IMR-90 (cell line): ENCODE measurements around the gene PTK6. TPM values are rescaled to one million over a fixed set of nuclear protein-coding genes. Genes with fewer than 3 reads are reported as not detected.

Experiments
- ATAC-seq: fragments of 200-7000 bp; cut with Tn5 transposase; 2 replicates; pipeline ENCODE4 v1.9.1; 2020; ENCODE audit warnings: low read depth, mild to moderate bottlenecking, moderate library complexity
- BruUV-seq: library from RNA; stranded (reverse); fragments of 400-500 nt; replicated peaks from 2 replicates; lab custom pipeline; 2021; lab: Mats Ljungman, UMichigan
- CTCF ChIA-PET: fragments of 300-600 bp; formaldehyde crosslinking; extraction: SDS; loops from one replicate; lab custom pipeline; 2021; ENCODE audit warnings: antibody characterized with exemption; lab: Yijun Ruan, JAX
- POLR2A ChIA-PET: fragments of 300-600 bp; sonication (Branson Sonifier 250); formaldehyde crosslinking; loops from one replicate; lab custom pipeline; 2022; ENCODE audit warnings: antibody characterized with exemption; ENCODE audit not compliant: unreplicated experiment; lab: Charles Lee
- DNase-seq: peaks from one replicate; pipeline ENCODE4 v3.0.0; 2013
- H2AFZ ChIP-seq: replicated peaks from 2 replicates; pipeline ENCODE3; 2013; ENCODE audit warnings: low read length, mild to moderate bottlenecking; ENCODE audit not compliant: poor library complexity
- H2AK5ac ChIP-seq: 2 replicates; pipeline ENCODE4 v1.6.1; 2013; ENCODE audit warnings: low read depth, low read length, inconsistent platforms
- H2AK9ac ChIP-seq: replicated peaks from 2 replicates; pipeline ENCODE3; 2013; ENCODE audit warnings: mild to moderate bottlenecking, low read depth, low read length, moderate library complexity; ENCODE audit not compliant: poor library complexity
- H2BK120ac ChIP-seq: 2 replicates; pipeline ENCODE4 v1.6.1; 2013; ENCODE audit warnings: low read depth, low read length, inconsistent platforms
- H2BK15ac ChIP-seq: 3 replicates; pipeline ENCODE4 v1.6.1; 2013; ENCODE audit warnings: low read depth, low read length, inconsistent platforms
- H2BK20ac ChIP-seq: 2 replicates; pipeline ENCODE4 v1.6.1; 2013; ENCODE audit warnings: low read depth, mild to moderate bottlenecking, inconsistent platforms, low read length, moderate library complexity
- H2BK5ac ChIP-seq: 2 replicates; pipeline ENCODE4 v1.6.1; 2013; ENCODE audit warnings: mild to moderate bottlenecking, low read depth, low read length, inconsistent platforms; ENCODE audit not compliant: poor library complexity, severe bottlenecking
- H3K14ac ChIP-seq: replicated peaks from 2 replicates; pipeline ENCODE4 v1.6.1; 2013; ENCODE audit warnings: low read depth, low read length, inconsistent platforms
- H3K18ac ChIP-seq: 2 replicates; pipeline ENCODE4 v1.6.1; 2013; ENCODE audit warnings: low read depth, low read length, control low read depth
- H3K23ac ChIP-seq: 2 replicates; pipeline ENCODE4 v1.6.1; 2013; ENCODE audit warnings: low read depth, low read length, inconsistent platforms
- H3K27ac ChIP-seq: 2 replicates; pipeline ENCODE4 v1.5.1; 2013; ENCODE audit warnings: mild to moderate bottlenecking, control low read depth, low read length; ENCODE audit not compliant: insufficient read depth
- H3K27me3 ChIP-seq: 2 replicates; pipeline ENCODE4 v1.6.1; 2013; ENCODE audit warnings: low read length; ENCODE audit not compliant: control insufficient read depth, insufficient read depth
- H3K36me3 ChIP-seq: 2 replicates; pipeline ENCODE4 v1.6.1; 2013; ENCODE audit warnings: low read length, mixed read lengths; ENCODE audit not compliant: control insufficient read depth, insufficient read depth
- H3K4ac ChIP-seq: 2 replicates; pipeline ENCODE4 v1.6.1; 2013; ENCODE audit warnings: low read depth, low read length, inconsistent platforms
- H3K4me1 ChIP-seq: 2 replicates; pipeline ENCODE4 v1.6.1; 2013; ENCODE audit warnings: low read length, mixed read lengths; ENCODE audit not compliant: control insufficient read depth, insufficient read depth
- H3K4me2 ChIP-seq: 2 replicates; pipeline ENCODE4 v1.6.1; 2013; ENCODE audit warnings: low read depth, mild to moderate bottlenecking, control low read depth, low read length, moderate library complexity
- H3K4me3 ChIP-seq: 2 replicates; pipeline ENCODE4 v1.5.1; 2013; ENCODE audit warnings: low read depth, mild to moderate bottlenecking, control low read depth, low read length, moderate library complexity; ENCODE audit not compliant: insufficient read depth
- H3K56ac ChIP-seq: 2 replicates; pipeline ENCODE4 v1.6.1; 2013; ENCODE audit warnings: low read length, inconsistent platforms; ENCODE audit not compliant: insufficient read depth; ENCODE audit errors: extremely low read depth
- H3K79me1 ChIP-seq, 2 experiments: 2 replicates each; pipeline ENCODE4 v1.6.1; 2013; ENCODE audit warnings: low read length in 2 of 2, inconsistent platforms in 1 of 2, low read depth in 1 of 2
- H3K9ac ChIP-seq: 2 replicates; pipeline ENCODE4 v1.6.1; 2013; ENCODE audit warnings: low read depth, low read length, control low read depth
- H3K9me1 ChIP-seq: 2 replicates; pipeline ENCODE4 v1.6.1; 2013; ENCODE audit warnings: low read length, inconsistent platforms; ENCODE audit not compliant: insufficient read depth
- H3K9me3 ChIP-seq: 2 replicates; pipeline ENCODE4 v1.6.1; 2013; ENCODE audit warnings: low read length; ENCODE audit not compliant: control insufficient read depth, insufficient read depth
- H4K20me1 ChIP-seq: 2 replicates; pipeline ENCODE4 v1.6.1; 2013; ENCODE audit warnings: low read length, inconsistent platforms; ENCODE audit not compliant: insufficient read depth
- H4K5ac ChIP-seq: 2 replicates; pipeline ENCODE4 v1.6.1; 2013; ENCODE audit warnings: mild to moderate bottlenecking, low read depth, low read length, control low read depth
- H4K8ac ChIP-seq, 2 experiments: 2 replicates each; pipeline ENCODE4 v1.6.1; 2013; ENCODE audit warnings: low read depth in 2 of 2, low read length in 2 of 2, control low read depth in 1 of 2, inconsistent platforms in 1 of 2
- H4K91ac ChIP-seq: 2 replicates; pipeline ENCODE4 v1.6.1; 2013; ENCODE audit warnings: low read depth, low read length, inconsistent platforms; ENCODE audit not compliant: insufficient read depth
- MAFK ChIP-seq: IDR thresholded peaks from 2 replicates; pipeline ENCODE4 v1.6.1; 2012; ENCODE audit warnings: low read depth, low read length, improper control_type of control experiment
- MXI1 ChIP-seq: IDR thresholded peaks from 2 replicates; pipeline ENCODE4 v1.6.1; 2012; ENCODE audit warnings: low read depth, mild to moderate bottlenecking, low read length, moderate library complexity, borderline replicate concordance
- NFE2L2 ChIP-seq: fragments of 150-350 bp; IDR thresholded peaks from 2 replicates; pipeline ENCODE4 v1.6.1; 2016; ENCODE audit warnings: low read depth, mild to moderate bottlenecking, low read length
- WGBS, 2 experiments: methylation state at CpG; one replicate each; pipeline versions ENCODE4 v1.1.5 to v1.1.7; 2013; ENCODE audit warnings: missing lambda C conversion rate in 2 of 2; ENCODE audit not compliant: insufficient read length in 1 of 2; ENCODE audit errors: extremely low coverage in 2 of 2; 5-methylcytosine and 5-hydroxymethylcytosine counted together
- dilution Hi-C: fragments of 300-500 bp; cut with HindIII; formaldehyde crosslinking; loops from one replicate; pipeline ENCODE4 v1.14.3; 2018; ENCODE audit warnings: low sequenced_read_pairs; ENCODE audit not compliant: unreplicated experiment
- in situ Hi-C: fragments of 300-500 bp; cut with MboI; formaldehyde crosslinking; loops from 3 replicates; pipeline ENCODE4 v1.14.3; 2019; ENCODE audit warnings: low sequenced_read_pairs, inconsistent platforms, mixed read lengths
- intact Hi-C: fragments of 100-400 bp; cut with micrococcal nuclease; formaldehyde crosslinking; loops from 2 replicates; pipeline ENCODE4 v1.10.0; 2022
- polyA plus RNA-seq, 3 experiments: library from polyadenylated mRNA; depleted of rRNA; stranded (reverse); fragments of >200 nt; gene quantifications; 2 replicates each; pipeline ENCODE4 v1.2.3, GENCODE V29; 2012; ENCODE audit warnings: low replicate concordance in 1 of 3
- total RNA-seq: library from RNA; depleted of rRNA; stranded (reverse); fragments of >200 nt; gene quantifications from 2 replicates; pipeline ENCODE4 v1.2.3, GENCODE V29; 2012

PTK6 gene
- total and polyA plus RNA-seq, 2 of the 4 experiments (the other 2 are of a cell fraction): not detected

GRCh38 chr20:63486300-63486855 is 50.8 kb downstream of the PTK6 start:
- CTCF ChIA-PET: no interaction called here
- no peak overlapping the region for H4K91ac ChIP-seq
- no peak overlapping the region for H3K4ac ChIP-seq
- no peak overlapping the region for H3K9ac ChIP-seq
- no peak overlapping the region for H2BK5ac ChIP-seq
- no peak overlapping the region for H3K56ac ChIP-seq
- H2AK9ac ChIP-seq: peak overlapping the region; percentile 42
- H3K4me1 ChIP-seq: no peaks in the 10 kb centered on the region
- TF ChIP-seq MAFK (no peak), MXI1 (no peak), NFE2L2 (no peak)
- H3K27me3 ChIP-seq: peaks cover 39% of the 10 kb centered on the region
- POLR2A ChIA-PET: no interaction called here
- H3K36me3 ChIP-seq: no peaks in the 10 kb centered on the region
- intact Hi-C loops (no loop called here), dilution Hi-C loops (no loop called here), in situ Hi-C loops (no loop called here)
- DNase-seq (no peak), ATAC-seq (no peak)
- H2BK15ac ChIP-seq: no peak overlapping the region
- no peak overlapping the region for H3K18ac ChIP-seq
- H3K9me3 ChIP-seq: no peaks in the 10 kb centered on the region
- H2AK5ac ChIP-seq: no peak overlapping the region
- H3K79me1 ChIP-seq: no peaks in the 10 kb centered on the region
- H4K5ac ChIP-seq: no peak overlapping the region
- H3K4me3 ChIP-seq: no peak overlapping the region
- H2BK20ac ChIP-seq: no peak overlapping the region
- BruUV-seq: no TSS peak
- H3K23ac ChIP-seq: no peak overlapping the region
- WGBS, 2 experiments: 81% methylated on average over 6 of the region's 17 CpGs; no CpG with 5 or more reads in 1 of the 2 experiments
- H3K9me1 ChIP-seq: no peaks in the 10 kb centered on the region
- H4K20me1 ChIP-seq: no peaks in the 10 kb centered on the region; the same call in 1 of the 2 replicates
- H2BK120ac ChIP-seq: no peak overlapping the region
- no peak overlapping the region for H3K4me2 ChIP-seq
- no peak overlapping the region for H3K14ac ChIP-seq
- H4K8ac ChIP-seq: no peak overlapping the region
- no peak overlapping the region for H3K27ac ChIP-seq
- H2AFZ ChIP-seq: no peak overlapping the region
